GM10847 (cell line): ENCODE measurements around the gene TBX15.

Experiments used
- POLR2A ChIP-seq: IDR thresholded peaks from 2 replicates; pipeline ENCODE4 v1.6.1; 2011; ENCODE audit not compliant: insufficient read length; ENCODE audit errors: extremely low read depth

TBX15 gene

DNA sequence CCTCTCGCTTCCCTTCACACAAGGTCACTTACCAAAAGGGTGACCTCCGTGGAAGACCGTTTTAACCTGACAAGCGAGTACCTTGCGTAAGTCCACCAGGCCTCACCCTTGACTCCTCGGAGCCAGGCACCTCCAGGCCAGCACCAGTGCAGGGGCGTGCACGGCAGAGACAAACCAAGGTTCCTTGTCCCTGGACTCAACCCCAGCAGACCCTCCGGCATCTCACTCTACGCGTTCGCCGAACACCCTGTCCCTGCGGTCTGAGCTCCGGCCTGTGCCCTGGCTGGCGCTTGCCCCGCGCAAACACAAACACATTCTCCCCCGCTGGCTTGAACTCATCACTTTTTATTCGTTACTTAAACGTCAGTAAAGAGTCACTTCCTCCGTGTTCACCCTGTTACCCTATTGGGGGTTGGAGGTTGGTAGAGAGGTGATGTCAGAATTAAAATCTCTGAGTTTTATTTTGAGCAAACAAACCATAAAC, 4.5 kb downstream of the TBX15 start:
- TF ChIP-seq POLR2A = no peak

DNA sequence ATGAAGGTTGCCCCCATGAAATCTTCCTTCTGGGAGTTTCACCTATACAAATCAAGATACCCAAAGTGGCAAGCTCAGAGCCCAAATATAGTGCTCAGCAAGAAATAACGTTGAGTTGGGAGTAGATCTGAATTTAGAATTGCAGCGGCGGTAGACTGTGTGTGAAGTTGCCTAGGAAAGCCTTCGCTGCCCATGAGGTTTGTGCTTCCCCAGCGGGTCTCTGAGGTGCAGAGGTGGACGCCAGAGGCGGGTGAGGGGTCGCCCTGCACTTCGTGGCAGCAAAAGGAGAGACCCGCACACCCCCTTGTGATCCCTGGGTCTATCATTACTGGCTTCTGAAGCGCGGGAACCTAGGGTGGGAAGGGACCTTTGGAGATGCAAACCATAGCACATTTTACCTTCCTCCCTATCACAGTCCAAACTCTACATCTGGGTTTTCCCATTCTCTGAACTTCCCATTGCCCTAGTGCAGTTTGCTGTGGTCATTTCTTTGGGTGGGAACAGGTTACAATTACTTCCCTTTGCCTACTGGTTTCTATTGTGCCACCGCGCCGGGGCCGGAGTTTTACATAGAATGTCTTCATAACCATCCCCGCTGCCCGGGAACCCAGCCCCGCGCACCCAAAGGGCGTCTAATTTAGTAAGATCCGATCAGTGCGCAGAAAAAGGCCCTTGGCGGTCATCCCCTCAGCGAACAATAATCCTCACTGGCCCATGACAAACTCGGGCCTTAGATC, 5.2 kb downstream of the TBX15 start:
- no peak for TF ChIP-seq POLR2A

DNA sequence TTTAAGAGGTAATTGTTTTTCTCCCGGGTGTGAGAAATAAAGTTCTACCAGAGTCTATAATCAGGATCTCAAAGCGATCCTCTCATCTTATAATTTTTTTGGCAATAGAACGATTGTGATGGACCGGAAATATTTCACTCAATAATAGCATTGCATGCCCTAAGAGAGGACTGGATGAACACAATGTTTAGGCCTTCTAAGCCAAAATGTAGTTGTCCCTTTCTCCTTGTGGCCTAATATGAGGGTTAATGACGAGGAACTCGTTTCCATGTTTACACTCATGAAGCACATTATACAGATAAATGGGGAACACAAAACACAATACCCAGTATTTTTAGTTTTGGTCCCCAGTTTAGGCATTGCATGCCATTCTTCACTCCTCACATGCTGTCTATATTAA, 5.9 kb downstream of the TBX15 start:
- TF ChIP-seq POLR2A = no peak

DNA sequence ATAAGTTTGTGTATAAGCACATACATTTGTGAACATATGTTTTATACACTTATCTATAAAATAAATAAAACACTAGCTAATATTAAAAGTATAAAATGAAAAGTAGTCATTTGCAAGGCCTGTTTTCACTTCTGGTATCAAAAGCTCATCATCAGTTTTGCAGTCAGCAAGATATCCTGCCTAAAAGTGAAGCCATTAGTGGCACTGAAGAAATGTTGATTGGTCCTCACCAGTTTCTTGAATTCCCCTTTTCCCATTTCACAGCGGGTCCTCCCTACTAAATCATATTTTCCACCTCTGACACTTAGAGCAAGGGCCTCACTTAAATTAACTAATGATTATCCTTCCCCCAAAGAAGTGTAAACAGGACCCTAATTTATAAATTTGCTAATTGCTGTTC, 6.7 kb downstream of the TBX15 start:
- TF ChIP-seq POLR2A = no peak

DNA sequence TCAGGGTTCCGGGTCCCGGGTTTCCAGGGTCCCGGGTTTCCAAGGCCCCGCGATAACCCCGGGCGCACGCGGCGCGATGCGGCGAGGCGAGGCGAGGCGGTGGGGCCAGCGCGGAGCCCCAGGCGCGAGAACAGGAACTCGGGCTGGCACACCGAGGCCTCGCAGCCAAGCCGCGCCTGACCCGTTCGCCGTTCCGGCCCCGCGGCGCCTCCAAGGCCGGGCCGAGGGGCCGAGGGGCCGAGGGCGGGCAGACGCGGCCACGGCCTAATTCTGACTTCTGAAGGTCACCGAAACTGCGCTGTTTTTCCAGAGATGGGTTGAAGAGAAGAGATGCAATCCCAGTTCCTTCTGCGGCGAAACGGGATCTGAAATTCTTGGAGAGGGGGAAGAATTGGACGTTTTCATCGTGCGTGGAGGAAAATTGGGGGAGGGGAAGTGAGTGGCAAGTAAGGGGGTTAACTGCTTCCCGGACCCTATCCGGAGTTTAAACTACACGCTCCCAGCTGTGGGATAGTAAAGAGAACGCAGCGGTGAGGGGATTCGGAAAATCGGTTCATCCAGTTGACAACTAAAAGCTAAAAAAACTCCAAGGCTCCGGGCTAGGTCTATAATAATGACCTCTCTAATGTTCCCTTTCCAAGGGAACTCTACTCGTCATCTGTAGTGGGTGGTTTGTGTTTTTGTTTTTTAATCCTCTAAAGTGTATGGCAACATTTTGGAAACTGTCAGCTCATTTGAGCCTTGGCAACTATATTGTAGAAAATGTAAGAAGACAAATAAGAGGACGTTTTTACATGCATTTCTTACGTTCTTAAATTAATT, 8.2 kb downstream of the TBX15 start:
- TF ChIP-seq POLR2A = no peak

DNA sequence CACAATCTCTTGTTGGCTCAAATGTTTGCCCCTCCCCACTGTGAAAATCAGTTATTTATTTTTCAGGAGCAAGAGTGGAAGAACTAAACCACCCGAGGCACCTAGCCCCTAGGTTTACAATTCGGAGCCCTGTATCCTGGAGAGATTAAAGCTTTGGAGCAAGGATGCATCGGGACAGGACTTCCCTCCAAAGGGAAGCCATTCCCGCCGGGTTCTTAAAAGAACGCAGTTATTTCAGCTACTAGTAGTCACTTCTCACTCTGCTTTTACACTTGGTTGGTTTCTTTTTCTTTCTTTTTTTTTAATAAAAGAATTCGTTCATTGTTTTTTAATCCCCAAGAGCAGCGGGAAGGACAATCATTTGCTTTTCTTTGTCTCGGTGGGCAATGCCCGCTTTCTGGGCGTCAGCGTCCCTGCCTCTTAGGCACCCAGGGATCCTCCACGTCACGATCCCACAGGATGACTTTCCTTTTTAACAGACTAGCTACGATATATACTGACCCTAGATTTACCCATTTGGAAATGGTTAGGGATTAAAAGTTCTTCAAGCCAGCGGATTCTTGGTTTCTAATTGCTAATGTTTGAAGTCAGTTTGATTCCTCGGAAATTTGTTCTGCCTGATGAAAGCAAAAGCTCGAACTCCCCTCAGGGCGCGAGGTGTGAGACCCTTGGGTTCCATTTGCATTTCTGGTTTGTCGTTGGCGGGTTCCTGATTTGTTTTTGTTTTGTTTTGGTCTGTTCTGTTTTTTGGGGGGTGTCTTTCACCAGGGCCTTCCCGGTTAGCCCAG, 9.0 kb downstream of the TBX15 start:
- TF ChIP-seq POLR2A = no peak

DNA sequence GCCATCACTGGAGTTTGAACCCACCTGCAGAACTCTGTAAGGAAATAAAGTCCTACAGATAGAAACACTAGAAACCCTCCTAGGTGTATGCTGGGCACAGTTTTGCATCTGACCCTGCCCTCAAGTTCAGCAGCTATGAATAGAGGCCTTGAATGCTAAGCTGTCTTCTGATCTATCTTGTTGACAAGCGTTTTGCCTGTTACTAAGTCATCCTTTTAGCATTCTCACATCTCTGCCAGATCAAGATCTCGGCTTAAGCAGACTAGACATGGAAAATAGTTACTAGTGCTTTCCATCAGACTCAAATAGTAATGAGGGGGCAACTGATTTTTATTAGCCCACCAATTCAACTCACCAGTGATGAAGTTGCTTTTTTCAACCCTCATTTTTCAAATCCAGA, 10.5 kb downstream of the TBX15 start:
- no peak for TF ChIP-seq POLR2A

DNA sequence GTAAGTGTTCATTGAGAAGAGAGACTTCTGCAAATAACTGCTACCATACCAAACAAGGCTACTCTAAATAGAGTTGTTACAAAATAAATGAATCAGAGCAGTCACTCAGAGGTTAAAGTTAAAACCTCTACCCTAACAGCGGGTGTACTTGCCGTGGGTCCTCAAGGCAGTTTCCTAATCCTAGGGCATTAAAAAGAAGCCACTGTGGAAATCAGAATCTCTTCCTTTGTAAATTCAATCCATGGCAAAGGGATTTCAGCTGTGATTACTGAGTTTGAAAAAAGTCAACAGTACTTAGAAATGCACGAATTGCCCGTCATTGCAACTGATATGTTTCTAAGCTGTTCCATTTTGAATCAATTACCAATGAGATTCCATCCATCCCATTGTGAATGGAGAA, 13.5 kb downstream of the TBX15 start:
- no peak for TF ChIP-seq POLR2A

DNA sequence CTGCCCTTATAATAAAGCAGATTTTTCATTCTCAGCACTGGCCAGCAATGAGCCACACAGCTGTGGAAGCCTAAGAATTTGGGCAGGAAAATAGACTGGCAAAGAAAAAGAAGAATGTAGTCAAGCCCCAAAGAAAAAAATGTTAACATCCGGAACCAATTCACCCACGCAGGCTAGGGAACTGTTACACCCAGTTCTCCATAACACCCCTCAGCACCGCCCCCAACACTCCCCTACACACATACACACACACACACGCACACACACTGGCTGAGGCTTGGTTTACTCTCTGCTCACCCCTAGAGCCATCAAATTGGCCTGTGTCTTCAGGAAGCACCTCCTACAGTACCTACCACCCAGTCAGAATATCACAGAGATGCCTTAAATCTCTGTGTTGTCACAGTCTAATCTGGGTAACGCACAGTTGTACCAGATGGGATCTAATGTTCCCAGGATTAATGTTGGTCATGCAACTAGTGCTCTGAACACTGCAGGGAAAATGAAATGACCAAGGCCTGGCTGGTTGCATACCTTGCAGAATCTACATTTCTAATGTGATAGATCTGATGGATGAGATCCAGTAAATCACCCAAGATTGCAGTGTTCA, 14.5 kb downstream of the TBX15 start:
- no peak for TF ChIP-seq POLR2A

DNA sequence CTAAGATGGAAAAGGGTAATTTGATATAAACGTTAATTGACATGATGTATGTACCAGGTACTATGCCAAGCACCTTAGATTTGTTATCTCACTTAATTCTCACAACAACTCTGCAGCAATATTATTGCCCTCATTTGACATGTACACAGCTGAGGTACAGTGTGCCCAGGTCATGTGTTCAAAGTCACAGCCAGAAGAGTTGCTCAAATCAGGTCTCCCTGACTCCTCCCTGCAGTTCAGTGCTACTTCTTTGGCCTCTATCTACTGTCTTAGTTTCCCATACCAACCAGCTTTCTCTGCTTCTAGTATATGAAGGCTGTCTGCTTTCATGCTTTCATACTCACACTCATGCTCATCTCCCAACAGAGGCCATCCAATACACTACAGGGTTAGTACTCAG, 15.1 kb downstream of the TBX15 start:
- no peak for TF ChIP-seq POLR2A

DNA sequence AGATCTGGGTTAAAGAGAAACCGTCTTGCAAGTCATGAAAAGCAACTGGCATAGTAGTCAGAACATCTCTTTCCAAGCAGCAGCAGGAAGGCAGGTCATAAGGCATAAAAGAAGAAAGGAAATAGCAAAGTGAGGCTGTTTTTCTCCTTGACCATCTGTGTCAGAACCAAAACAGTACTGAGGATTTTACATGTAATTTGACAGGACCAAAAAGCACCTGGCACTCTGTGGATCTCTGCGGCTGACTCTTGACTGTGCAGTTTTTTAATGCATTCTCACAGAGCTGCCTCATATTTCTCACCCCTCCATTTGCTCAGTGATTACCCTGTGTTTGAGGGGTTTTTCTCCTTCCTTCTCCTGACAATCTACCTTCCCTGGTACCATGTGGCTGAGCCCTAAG, 17.7 kb downstream of the TBX15 start:
- no peak for TF ChIP-seq POLR2A

DNA sequence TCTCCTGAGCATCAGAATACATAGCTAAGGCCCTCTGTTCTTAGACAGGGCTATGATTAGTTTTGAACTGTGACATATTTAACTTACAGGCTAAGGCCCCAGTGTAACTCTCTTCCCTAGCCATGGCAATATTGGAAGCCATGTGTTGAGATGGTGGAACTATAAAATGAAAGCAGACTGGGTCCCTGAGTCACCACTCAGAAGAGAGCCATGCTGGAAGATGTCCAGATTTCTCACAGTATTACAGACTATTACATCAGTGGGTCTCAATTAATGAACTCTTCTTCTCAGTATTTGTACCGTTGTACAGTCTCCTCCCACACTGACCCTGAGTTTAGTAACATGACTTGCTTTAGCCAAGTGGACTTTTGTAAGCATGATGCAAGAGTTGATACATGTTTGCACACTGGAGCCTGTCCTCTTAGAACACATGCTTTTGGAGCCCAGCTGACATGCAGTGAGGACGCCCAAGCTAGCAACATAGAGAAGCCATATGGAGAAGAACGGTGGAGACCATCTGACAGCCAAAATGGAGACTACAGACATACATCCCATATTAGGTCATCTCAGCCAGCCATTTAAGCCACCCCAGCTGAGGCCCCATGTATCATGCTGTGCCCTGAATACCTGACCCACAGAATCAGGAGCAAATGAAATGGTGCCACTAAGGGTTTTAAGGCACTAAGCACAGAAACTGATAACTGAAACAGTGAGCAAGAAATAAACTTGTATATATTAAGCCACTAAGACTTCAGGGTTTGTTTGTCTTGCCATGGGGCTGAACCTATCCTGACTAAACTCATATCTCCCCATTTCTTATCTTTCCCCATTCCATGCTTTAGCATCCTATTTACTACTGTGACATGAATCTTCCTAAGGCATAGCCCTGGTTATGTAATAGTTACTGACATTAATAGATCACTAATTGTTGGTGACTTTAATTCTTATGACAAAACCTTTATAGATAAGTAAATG, 24.4 kb downstream of the TBX15 start:
- no peak for TF ChIP-seq POLR2A

DNA sequence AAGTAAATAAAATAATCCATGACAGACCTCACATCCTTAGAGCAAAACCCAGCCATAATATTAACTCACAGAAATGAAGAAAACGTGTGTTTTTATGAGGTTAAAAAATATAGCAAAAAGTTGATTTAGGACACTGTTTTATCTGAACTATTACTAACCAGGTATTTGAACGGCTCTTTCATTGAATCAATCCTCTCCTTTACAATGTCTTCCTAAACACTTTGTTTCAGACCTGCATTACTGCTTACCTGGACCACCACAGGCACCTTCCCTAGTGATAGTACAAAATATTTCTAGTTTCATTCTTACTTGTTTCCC, 25.0 kb downstream of the TBX15 start:
- no peak for TF ChIP-seq POLR2A

DNA sequence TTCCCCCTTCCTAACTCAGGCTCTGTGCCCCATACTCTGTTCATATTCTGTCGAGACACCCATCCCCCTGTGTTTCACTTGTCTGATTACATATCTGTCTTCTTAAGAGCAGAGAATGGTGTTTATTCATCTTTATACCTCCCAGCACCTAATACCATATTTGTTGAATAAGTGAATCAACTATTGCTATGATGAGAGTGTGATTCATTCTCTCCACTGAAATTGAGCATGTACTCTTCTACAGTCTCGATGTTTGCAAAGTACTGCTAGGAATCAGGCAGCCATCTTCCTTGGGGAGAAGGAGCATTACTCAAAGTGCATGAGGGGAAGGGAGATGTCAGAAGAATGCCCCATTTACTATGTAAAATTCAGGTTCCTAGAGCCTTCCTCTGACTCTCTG, 27.0 kb downstream of the TBX15 start:
- TF ChIP-seq POLR2A = no peak
